Frontal cortex (tissue), 4 donors: ENCODE results near the gene CPS1. TPM values are rescaled to one million over a fixed set of nuclear protein-coding genes. Genes with fewer than 3 reads are reported as not detected.

ENCODE experiments used
- DNase-seq, 2 donors: peaks; one replicate each; pipeline ENCODE4 v3.0.0; 2012; ENCODE audit warnings: low spot score in 2 of 2
- FAIRE-seq: peaks from 2 replicates; lab custom pipeline; 2012; peaks lifted over from hg19 to GRCh38; lab: Jason Lieb, UNC
- total RNA-seq: library from RNA; depleted of rRNA; stranded (reverse); fragments of >200 nt; gene quantifications from one replicate; pipeline ENCODE4 v1.2.3, GENCODE V29; 2014
- donor health status: control.
- donor health status: control.
- donor health status: control.

CPS1 gene
- total RNA-seq: 2.9 TPM

DNA sequence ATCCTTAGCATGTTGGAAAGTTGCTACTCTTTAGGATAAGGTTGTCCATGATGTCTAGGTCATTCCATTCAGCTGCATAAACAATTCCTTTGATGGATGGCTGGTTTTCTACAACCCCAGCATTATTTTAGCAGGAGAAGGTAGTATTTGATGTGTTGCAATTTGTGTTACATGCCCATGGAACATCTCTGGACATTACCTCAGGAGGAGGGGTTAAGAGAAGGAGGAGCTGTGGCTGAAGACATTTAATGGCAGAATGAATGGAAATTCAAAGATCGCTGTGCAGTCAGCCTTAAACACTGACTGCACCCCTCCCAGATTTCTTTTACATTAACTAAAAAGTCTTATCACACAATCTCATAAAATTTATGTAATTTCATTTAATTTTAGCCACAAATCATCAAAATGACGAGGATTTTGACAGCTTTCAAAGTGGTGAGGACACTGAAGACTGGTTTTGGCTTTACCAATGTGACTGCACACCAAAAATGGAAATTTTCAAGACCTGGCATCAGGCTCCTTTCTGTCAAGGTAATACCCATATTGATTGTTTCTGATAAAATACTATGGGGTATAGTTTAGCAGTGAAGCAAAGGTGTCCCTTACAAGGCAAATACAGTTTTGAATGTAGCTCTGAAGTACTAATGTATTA lies at the start of gene CPS1:
CPS1 (plus strand) TSS at position 271 of the 652 bp plus-strand sequence; CDS start at position 406, 135 bp downstream.
- no peak for DNase-seq
- FAIRE-seq: no peak

DNA sequence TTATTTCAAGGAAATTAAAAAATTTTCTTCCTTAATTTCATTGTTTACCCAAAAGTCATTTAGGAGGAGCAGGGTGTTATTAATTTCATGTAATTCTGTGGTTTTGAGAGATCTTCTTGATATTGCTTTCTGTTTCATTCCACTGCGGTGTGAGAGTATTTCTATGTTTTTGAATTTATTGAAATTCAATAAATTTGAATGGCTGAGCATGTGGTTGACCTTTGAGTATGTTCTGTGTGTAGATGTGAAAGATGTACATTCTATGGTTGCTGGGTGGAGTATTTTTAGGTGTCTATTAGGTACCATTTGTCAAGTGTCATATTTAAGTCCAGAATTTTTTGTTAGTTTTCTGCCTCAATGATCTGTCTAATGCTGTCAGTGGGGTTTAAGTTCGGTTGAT lies 40.5 kb upstream of the CPS1 start:
- DNase-seq (no peak), FAIRE-seq (no peak)

- no peak for FAIRE-seq
Measured at GRCh38 chr2:210517264-210517663, 39.1 kb upstream of the CPS1 start.

GRCh38 chr2:210519594-210519993 lies 36.8 kb upstream of the CPS1 start:
- FAIRE-seq (no peak), DNase-seq (no peak)

More at GRCh38 chr2:210517264-210517663, 39.1 kb upstream of the CPS1 start:
- no peak for DNase-seq

DNA sequence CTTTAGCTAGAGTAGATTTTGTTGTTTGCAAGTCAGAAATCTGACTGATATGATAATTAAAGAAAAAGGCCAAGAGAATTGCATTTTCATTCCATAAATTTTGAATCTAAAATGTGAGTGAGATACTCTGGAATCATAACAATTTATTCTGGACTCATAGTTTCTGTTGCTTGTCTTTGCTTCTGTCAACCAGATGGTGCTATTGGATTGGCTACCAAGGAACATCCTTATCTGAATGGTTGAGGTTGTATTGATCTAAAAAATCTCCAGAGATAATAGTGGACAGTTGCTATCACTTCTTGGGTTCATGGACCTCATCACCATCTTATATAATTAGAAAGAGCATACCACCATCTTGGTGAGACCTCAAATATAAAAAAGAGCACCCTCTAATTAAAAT lies 34.0 kb upstream of the CPS1 start:
- DNase-seq (no peak), FAIRE-seq (no peak)

GRCh38 chr2:210523650-210524289 lies 32.6 kb upstream of the CPS1 start:
- DNase-seq (no peak), FAIRE-seq (no peak)

DNA sequence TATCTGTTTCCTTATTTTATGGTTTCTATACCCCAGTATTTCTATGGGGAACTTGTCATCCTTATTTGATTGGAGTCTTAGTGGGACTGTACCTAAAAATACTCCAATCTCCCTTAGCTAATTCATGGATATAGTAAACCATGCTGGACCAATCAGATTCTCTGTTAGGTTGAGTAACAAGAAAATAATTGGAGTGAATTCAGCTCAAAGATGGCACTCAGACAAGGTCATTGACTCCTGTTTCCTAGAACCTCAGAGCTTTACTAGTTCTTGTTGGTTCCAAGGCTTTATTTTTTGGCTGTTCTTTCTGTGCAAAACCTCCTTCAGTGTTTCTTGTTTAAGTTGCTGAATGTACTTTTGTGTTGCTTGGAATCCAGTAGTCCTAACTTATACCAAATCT lies 31.9 kb upstream of the CPS1 start:
- no peak for FAIRE-seq
- no peak for DNase-seq

- DNase-seq (no peak), FAIRE-seq (no peak)
Measured at GRCh38 chr2:210527286-210527685, 29.1 kb upstream of the CPS1 start.

DNA sequence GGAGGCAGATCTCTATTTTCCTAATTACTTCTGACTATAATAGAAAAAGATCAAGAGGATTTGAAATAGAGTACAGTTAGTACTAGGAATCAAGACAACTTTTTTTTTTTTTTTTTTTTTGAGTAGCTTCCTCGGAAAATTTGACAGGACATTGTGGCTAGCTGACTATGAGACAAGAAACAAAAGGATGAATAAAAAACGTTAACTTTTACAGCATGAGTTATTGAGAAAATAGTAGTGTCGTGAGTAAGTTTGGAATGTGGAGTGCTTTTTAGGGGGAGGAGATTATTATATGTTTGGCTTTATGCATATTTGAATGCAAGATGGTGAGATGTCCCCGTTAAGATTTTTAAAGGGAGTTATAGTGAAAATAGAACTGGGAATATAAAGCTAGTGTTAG lies 27.7 kb upstream of the CPS1 start:
- no peak for DNase-seq
- FAIRE-seq: no peak

- FAIRE-seq (no peak), DNase-seq (no peak)
Measured at GRCh38 chr2:210531050-210531449, 25.3 kb upstream of the CPS1 start.

DNA sequence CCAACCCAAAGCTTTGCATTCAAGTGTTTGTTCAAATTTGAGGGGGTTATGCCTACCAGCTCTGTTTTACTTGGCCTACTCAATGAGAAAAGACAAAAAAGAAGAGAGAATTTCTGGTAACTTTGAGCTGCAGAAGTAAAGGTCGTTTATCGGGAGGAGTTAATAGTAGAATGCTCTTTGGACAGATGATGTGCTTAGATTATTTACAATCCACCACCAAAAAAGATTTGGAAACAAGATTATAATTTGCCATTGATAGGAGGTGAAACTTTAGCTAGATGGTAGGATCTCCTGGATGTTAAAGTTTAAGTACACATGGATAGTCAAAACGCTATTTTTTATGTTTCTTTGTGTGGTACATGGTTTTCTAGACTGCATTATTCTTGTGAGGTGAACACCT lies 24.9 kb upstream of the CPS1 start:
- DNase-seq (no peak), FAIRE-seq (no peak)

DNA sequence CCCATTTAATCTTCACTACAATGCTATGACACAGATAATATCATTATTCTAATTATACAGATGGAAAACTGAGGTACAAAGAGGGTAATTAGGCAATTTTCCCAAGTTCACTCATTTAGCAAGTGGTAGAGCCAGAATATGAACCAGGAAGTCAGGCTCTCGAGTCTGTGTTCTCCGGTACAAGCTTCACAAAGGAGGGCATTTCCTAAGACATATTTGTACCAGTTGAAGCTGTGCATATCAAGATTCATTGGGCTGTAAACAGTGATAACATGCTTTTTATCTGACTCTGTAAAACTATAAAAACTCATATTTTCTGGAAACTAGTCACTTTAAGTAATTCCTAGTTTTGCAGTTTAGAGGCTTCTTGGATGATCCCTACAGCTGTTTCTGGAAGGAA lies 23.0 kb upstream of the CPS1 start:
- FAIRE-seq: no peak

GRCh38 chr2:210534879-210535278 lies 21.5 kb upstream of the CPS1 start:
- FAIRE-seq (no peak), DNase-seq (no peak)

More for the DNA sequence above, 23.0 kb upstream of the CPS1 start:
- no peak for DNase-seq

DNA sequence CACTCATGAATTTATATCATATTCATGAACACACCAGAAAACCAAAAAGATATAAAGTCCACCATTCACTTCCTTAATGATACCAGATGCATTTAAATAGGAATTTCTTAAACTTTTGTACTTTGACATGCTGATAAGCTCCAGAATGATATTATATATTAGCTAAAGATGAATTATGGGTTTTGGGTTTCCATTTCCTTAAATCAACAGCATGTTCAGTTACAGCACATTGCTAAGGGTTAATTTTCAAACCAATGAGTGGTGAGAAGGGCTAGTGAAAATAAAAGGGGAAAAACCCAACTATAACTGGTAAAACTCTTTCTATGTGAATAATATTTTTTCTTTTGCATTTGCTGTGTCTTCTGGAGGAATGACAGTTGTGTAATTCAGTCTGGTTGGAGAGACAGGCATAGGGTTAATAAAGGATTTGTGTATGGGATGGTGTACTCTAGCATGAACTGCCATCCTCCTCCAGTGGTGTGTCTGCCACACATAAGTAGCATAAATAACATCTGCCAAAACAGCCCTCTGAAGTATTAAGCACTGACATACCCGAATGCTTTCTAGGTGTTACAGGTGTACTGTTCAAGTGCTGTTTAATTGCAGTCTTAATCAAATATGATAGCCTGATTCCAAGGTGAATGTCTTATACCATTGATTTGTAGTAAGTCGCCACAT lies 19.3 kb upstream of the CPS1 start:
- FAIRE-seq: no peak

GRCh38 chr2:210539035-210539434 lies 17.4 kb upstream of the CPS1 start:
- DNase-seq (no peak), FAIRE-seq (no peak)

More for the DNA sequence above, 19.3 kb upstream of the CPS1 start:
- DNase-seq: no peak

GRCh38 chr2:210539578-210540416 lies 16.6 kb upstream of the CPS1 start:
- no peak for FAIRE-seq

GRCh38 chr2:210540471-210540870 lies 15.9 kb upstream of the CPS1 start:
- DNase-seq: no peak
- peak; percentile 13 for FAIRE-seq

More at GRCh38 chr2:210539578-210540416, 16.6 kb upstream of the CPS1 start:
- no peak for DNase-seq

GRCh38 chr2:210540900-210541289 lies 15.5 kb upstream of the CPS1 start:
- no peak for DNase-seq
- FAIRE-seq: no peak

- FAIRE-seq (no peak), DNase-seq (no peak)
Measured at GRCh38 chr2:210541290-210541902, 15.0 kb upstream of the CPS1 start.
